ENCODE results near the gene UBE2L5.
"Not testable (repeated sequence)": the region's sequence is repeated elsewhere in the genome, so short reads cannot be mapped to it uniquely, and the experiment has no call there.

The UBE2L5 gene

GRCh38 chr13:30453727-30454126 is 31.4 kb downstream of the UBE2L5 start:
- H3K27ac ChIP-seq: no peak overlapping the region
- no peak overlapping the region for H3K9ac ChIP-seq
- no peaks in the 10 kb centered on the region for H3K27me3 ChIP-seq
- peak overlapping the region in 8 of 11 experiments; percentile 1 to 67 (median 18); a peak in 10 of 22 replicates for H3K4me2 ChIP-seq
- peaks cover 0 to 31% (median 20%) of the 10 kb centered on the region in 11 experiments; a peak in 16 of 22 replicates for H3K36me3 ChIP-seq
- no peak overlapping the region for H3K4me3 ChIP-seq
- TF ChIP-seq Cebpa-rat (IDR thresholded peaks at IDR 0.05): no peak
- H4K20me1 ChIP-seq: peaks cover 0 to 8% (median 0%) of the 10 kb centered on the region in 11 experiments; a peak in 1 of 22 replicates
- peaks cover 23 to 44% (median 32%) of the 10 kb centered on the region in 10 experiments for H3K4me1 ChIP-seq
- H3K9me3 ChIP-seq (replicated peaks in 1 of 11): 0 out of 22 replicates have a peak, but pooled peaks cover 0 to 3% (median 0%) of the 10 kb centered on the region in 11 experiments

DNA sequence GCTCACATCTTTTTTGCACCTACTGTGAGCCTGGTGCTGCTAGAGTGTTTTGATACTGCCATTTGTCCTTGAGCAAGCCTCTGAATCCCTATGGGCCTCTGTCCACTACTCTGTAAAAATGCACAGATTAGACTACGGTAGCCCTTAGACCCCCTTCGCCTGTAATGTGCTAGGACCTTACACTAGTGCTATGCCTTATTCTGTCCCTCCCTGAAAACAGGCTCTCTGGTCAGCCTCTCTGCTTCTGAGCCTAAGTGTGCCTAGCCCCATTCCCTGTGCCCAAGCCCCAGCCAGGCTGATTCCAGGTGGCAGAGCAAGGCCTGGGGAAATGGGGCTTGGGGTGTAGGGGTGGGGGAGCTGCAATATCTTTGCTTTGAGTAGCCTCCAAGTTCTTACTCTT is 32.7 kb downstream of the UBE2L5 start:
- Histone ChIP-seq H3K36me3 (peaks cover 0 to 31% (median 24%) of the 10 kb centered on the region in 11 experiments; a peak in 16 of 22 replicates), H3K27ac (peak overlapping the region in 3 of 11 experiments; percentile 15 to 45 (median 16); a peak in 2 of 22 replicates)
- TF ChIP-seq Cebpa-rat (IDR thresholded peaks at IDR 0.05): no peak

DNA sequence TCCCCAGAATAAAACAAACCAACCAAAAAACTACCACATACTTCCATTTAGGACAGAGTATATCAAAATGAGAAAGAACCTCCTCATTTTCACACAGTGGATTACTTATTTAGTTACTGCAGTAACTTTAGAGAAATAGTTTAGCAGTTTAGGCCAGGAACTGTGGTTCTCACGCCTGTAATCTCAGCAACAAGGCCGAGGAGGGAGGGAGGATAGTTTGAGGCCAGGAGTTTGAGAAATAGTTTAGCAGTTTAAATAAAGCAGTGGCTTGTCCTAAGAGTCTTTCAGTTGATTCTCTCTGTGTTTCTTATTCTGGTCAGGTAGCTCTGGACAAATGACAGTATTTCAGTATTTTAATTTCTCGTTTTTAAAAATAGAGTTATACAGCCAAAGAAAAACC is 34.0 kb downstream of the UBE2L5 start:
- no peak overlapping the region for H3K4me3 ChIP-seq
- H3K9me3 ChIP-seq (replicated peaks in 1 of 11): no peaks in the 10 kb centered on the region
- H3K27me3 ChIP-seq: no peaks in the 10 kb centered on the region
- no peak overlapping the region for H3K9ac ChIP-seq
- H3K36me3 ChIP-seq: peaks cover under 1 to 33% (median 23%) of the 10 kb centered on the region in 11 experiments; a peak in 16 of 22 replicates
- H3K4me1 ChIP-seq: peaks cover 24 to 56% (median 46%) of the 10 kb centered on the region in 10 experiments
- TF ChIP-seq Cebpa-rat (IDR thresholded peaks at IDR 0.05): no peak
- H3K4me2 ChIP-seq: no peak overlapping the region
- H3K27ac ChIP-seq: peak overlapping the region in 5 of 11 experiments; percentile 5 to 37 (median 19); a peak in 3 of 22 replicates
- H4K20me1 ChIP-seq: peaks cover 0 to 22% (median under 1%) of the 10 kb centered on the region in 11 experiments; a peak in 9 of 22 replicates

More for the DNA sequence above, 32.7 kb downstream of the UBE2L5 start:
- Histone ChIP-seq H3K9me3 (replicated peaks in 1 of 11) (no peaks in the 10 kb centered on the region), H4K20me1 (peaks cover 0 to 21% (median 0%) of the 10 kb centered on the region in 11 experiments; a peak in 2 of 22 replicates), H3K27me3 (no peaks in the 10 kb centered on the region), H3K4me2 (peak overlapping the region in 3 of 11 experiments; percentile 9 to 28 (median 20); a peak in 4 of 22 replicates), H3K4me1 (peaks cover 23 to 54% (median 44%) of the 10 kb centered on the region in 10 experiments), H3K4me3 (no peak overlapping the region), H3K9ac (no peak overlapping the region)

- Histone ChIP-seq H3K27ac (peak overlapping the region in 4 of 11 experiments; percentile 10 to 38 (median 36); a peak in 6 of 22 replicates), H3K4me1 (peaks cover 35 to 67% (median 56%) of the 10 kb centered on the region in 10 experiments), H3K36me3 (peaks cover 11 to 44% (median 34%) of the 10 kb centered on the region in 11 experiments; a peak in 20 of 22 replicates), H3K9ac (no peak overlapping the region), H3K27me3 (no peaks in the 10 kb centered on the region), H4K20me1 (peaks cover 0 to 33% (median 12%) of the 10 kb centered on the region in 11 experiments; a peak in 9 of 22 replicates), H3K9me3 (replicated peaks in 1 of 11) (no peaks in the 10 kb centered on the region), H3K4me3 (no peak overlapping the region), H3K4me2 (peak overlapping the region in 5 of 11 experiments; percentile 3 to 31 (median 18); a peak in 5 of 22 replicates)
- TF ChIP-seq Cebpa-rat (IDR thresholded peaks at IDR 0.05): no peak
Measured at GRCh38 chr13:30457306-30457891, 35.1 kb downstream of the UBE2L5 start.

DNA sequence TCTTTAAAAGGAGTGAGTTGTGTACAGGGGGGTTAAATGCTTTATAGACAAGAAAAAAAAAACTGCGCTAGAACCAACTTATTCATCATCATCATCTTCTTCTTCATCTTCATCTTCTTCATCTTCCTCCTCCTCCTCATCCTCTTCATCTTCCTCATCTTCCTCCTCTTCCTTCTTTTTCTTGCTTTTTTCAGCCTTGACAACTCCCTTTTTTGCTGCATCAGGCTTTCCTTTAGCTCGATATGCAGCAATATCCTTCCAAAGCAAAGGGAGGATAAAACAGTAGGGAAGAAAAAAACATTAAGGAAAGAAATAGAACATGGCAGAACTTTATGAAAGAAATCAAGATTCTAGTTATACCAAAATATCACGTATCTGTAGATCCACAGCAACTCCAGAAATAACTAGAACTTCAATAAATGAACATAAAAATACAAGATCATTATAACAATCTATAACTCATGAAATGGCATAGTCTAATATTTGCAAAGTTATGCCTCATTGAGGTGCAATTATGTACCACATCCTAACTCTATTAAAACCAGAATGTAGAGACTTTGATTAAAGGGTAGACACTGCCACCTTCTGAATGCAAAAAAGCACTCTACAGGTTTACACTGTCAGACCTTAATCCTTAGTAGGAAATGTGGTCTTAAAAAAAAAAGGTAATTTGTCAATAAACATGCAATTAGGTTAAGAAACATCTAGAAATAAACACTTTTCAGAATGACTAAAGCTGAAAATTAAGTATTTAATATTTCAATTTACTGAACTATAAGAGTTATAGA is 39.2 kb downstream of the UBE2L5 start:
- H3K27me3 ChIP-seq; H3K9me3 ChIP-seq (replicated peaks in 1 of 11): not testable (repeated sequence)
- Histone ChIP-seq H3K27ac (peak overlapping the region in 7 of 11 experiments; percentile 100; a peak in 13 of 22 replicates), H3K9ac (peak overlapping the region in 8 of 11 experiments; percentile 100; a peak in 15 of 22 replicates), H3K4me1 (peaks cover 32 to 58% (median 47%) of the 10 kb centered on the region in 10 experiments), H3K4me2 (peak overlapping the region; percentile 82 to 96 (median 92); a peak in 20 of 22 replicates), H4K20me1 (peaks cover 0 to 48% (median 17%) of the 10 kb centered on the region in 11 experiments; a peak in 14 of 22 replicates), H3K4me3 (peak overlapping the region in 8 of 10 experiments; percentile 95 to 100 (median 100); a peak in 14 of 20 replicates), H3K36me3 (peaks cover 17 to 66% (median 49%) of the 10 kb centered on the region in 11 experiments; a peak in 21 of 22 replicates)

DNA sequence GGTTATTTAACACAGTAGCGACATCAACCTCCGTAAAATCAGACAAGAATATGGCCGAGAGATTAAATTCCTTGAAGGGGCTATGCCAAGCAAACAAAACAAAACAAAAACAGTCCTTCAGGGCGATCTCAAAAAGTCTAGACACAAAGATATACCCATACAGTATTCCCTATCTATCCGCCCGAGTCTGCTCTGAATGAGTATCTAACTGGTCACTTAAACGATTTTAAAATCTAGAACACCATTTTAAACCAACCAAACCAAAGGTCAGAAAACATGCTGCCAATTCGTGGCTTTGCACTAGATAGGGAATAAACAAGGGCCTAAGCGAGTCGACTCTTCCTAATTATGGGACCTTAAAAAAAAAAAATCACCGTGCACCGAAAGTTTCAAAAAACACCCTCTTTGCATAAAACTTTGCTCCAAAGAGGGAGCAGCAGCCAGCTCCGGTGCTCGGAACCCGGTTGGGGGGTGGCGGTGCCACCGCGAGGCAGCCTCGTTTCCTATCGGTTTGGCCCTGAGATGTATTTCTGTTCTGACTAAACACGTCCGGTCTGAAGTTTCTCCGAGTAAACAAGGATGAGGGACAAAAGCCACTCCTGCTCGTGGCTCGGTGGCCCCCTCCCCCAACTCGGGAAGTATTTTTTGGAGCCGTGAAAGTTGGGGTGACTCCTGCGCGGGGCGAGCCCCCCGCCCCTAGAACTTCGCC is 41.6 kb downstream of the UBE2L5 start:
- peak overlapping the region; percentile 98 to 100 (median 100) for H3K9ac ChIP-seq
- H3K4me3 ChIP-seq: peak overlapping the region; percentile 85 to 100 (median 100)
- H3K9me3 ChIP-seq (replicated peaks in 1 of 11): no peaks in the 10 kb centered on the region
- no peak for TF ChIP-seq Cebpa-rat (IDR thresholded peaks at IDR 0.05)
- peaks cover 26 to 53% (median 46%) of the 10 kb centered on the region in 10 experiments for H3K4me1 ChIP-seq
- H4K20me1 ChIP-seq: peaks cover 0 to 39% (median 17%) of the 10 kb centered on the region in 11 experiments; a peak in 14 of 22 replicates
- H3K4me2 ChIP-seq: peak overlapping the region; percentile 82 to 96 (median 92)
- peak overlapping the region; percentile 98 to 100 (median 100) for H3K27ac ChIP-seq
- no peaks in the 10 kb centered on the region for H3K27me3 ChIP-seq
- peaks cover 17 to 47% (median 36%) of the 10 kb centered on the region in 11 experiments; a peak in 21 of 22 replicates for H3K36me3 ChIP-seq

DNA sequence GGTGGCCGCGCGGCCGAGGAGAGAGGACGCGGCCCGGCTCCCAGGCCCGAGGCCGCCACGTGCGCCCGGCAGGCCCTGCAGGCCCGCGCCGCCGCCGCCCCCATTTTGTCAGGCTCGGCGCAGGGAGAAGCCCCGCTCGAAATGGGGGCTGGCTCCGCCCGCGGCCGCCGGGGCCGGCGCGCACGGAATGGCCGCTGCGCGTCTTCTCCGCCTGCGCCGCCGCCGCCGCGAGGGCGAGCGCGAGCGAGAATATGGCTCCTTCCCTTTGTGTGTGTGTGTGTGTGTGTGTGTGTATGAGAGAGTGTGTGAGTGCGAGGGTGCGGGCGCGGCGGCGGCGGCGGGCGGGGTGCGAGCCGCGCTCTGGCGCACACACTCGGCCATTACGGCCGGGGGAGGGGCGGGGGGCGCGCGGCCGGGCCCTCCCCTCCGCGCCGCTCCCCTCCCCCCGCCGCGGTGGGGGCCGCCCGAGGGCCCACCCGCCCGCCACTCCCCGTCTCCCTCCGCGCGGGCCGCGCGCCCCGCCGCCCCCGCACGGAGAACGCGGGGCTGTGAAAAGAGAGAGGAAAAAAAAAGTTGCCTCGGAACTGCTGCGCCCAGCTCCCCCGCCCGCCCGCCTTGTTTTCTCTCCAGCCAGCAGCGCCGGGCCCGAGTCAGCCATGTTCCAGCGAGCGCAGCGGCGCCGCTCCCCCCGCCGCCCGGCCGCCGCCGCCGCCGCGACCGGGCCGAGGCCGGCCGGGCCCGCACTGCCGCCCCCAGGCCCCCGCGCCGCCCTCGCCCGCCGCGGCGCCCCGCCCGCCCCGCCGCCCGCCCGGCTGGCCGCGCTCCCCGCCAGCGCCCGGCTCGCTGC is 42.4 kb downstream of the UBE2L5 start:
- TF ChIP-seq Cebpa-rat (IDR thresholded peaks at IDR 0.05): no peak
- peaks cover 21 to 45% (median 42%) of the 10 kb centered on the region in 10 experiments for H3K4me1 ChIP-seq
- peaks cover 0 to 34% (median 17%) of the 10 kb centered on the region in 11 experiments; a peak in 14 of 22 replicates for H4K20me1 ChIP-seq
- H3K36me3 ChIP-seq: peaks cover 13 to 39% (median 30%) of the 10 kb centered on the region in 11 experiments; a peak in 21 of 22 replicates
- peak overlapping the region; percentile 85 to 100 (median 100) for H3K4me3 ChIP-seq
- H3K9ac ChIP-seq: peak overlapping the region; percentile 98 to 100 (median 100)
- H3K9me3 ChIP-seq (replicated peaks in 1 of 11): no peaks in the 10 kb centered on the region
- no peaks in the 10 kb centered on the region for H3K27me3 ChIP-seq
- H3K4me2 ChIP-seq: peak overlapping the region; percentile 82 to 96 (median 92)
- H3K27ac ChIP-seq: peak overlapping the region; percentile 98 to 100 (median 100)

Measured in BLaER1 treated with 17β-estradiol and CSF1 and Interleukin-3, amounts not matched to agents 10 nM and 100 nM (cell line).